ENCODE measurements around the gene LGALS3BP. TPM values are rescaled to one million over a fixed set of nuclear protein-coding genes. Genes with fewer than 3 reads are reported as not detected.

Gene LGALS3BP
- total RNA-seq, 1 experiment from 2014 or later = 69.8 TPM

DNA sequence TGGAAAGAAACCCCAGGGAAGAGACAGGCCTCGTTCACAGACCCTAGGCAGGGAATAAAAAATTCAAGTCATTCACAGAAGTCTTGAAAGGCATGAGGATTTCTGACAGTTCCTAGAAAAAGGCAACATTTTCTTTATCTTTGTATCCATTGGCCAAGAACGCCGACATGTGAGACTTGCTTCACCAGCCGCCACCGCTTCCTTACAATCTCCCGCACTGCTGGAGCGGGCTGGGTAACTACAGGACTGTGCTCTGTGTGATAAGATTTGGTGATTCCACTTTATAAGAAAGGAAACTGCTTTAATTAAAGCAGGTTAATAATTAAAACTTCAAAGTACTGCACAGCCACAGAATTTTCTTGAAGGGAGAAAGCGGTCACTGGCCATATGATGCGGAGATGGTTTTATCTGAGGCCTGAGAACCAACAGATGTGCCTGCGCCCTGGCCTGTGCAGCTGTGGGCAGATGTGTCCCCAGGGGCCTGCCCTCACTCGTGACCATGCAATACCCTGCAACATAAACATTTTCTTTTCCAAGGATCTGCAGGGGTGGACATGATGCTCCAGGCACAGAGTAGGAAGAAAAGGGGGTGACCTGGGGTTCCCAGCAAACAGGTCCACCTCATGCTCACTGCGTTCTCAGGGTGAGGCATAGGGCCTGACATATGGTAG lies 13.0 kb upstream of the LGALS3BP start:
- DNase-seq = no peak
- Histone ChIP-seq H3K14ac (ENCODE audit: insufficient read depth, low read length) (no peak overlapping the region), H3K79me2 (ENCODE audit: insufficient read depth, low read length) (no peaks in the 10 kb centered on the region), H2BK15ac (ENCODE audit: low read depth, low read length) (no peak overlapping the region), H2BK5ac (ENCODE audit: insufficient read length, low read length) (no peak overlapping the region), H3K4ac (ENCODE audit: low read depth, low read length) (no peak overlapping the region), H4K8ac (replicated peaks; ENCODE audit: insufficient read length, low read depth, low read length) (no peak overlapping the region), H2BK20ac (ENCODE audit: low read depth, low read length, poor library complexity, severe bottlenecking) (no peak overlapping the region), H3T11ph (ENCODE audit: low read length) (no peak overlapping the region), H3K79me1 (ENCODE audit: insufficient read depth, low read depth, low read length, poor library complexity, severe bottlenecking) (no peaks in the 10 kb centered on the region), H2BK12ac (ENCODE audit: insufficient read length, low read depth, low read length) (no peak overlapping the region), H3K27ac (ENCODE audit: insufficient read length, low read depth, low read length) (no peak overlapping the region), H3K9ac (ENCODE audit: extremely low read depth, insufficient read length, low read length) (no peak overlapping the region), H2AFZ (ENCODE audit: low read length) (no peak overlapping the region), H3K23ac (ENCODE audit: insufficient read length, low read depth, low read length) (no peak overlapping the region), H4K5ac (ENCODE audit: insufficient read length, low read depth, low read length) (no peak overlapping the region), H3K4me2 (ENCODE audit: insufficient read depth, insufficient read length, low read length) (no peak overlapping the region), H4K20me1 (ENCODE audit: control insufficient read depth, insufficient read depth, insufficient read length) (no peaks in the 10 kb centered on the region), H4K91ac (ENCODE audit: insufficient read length, low read depth, low read length) (no peak overlapping the region), H2BK120ac (ENCODE audit: low read depth, low read length, poor library complexity, severe bottlenecking) (no peak overlapping the region), H3K27me3 (ENCODE audit: insufficient read depth, low read length) (no peaks in the 10 kb centered on the region), H3K4me1 (ENCODE audit: insufficient read depth, low read length) (no peaks in the 10 kb centered on the region), H2AK5ac (ENCODE audit: insufficient read length, low read length) (no peak overlapping the region), H3K9me3 (ENCODE audit: control insufficient read depth, low read depth, low read length) (no peaks in the 10 kb centered on the region), H3K18ac (ENCODE audit: insufficient read length, low read depth, low read length) (no peak overlapping the region), H3K23me2 (ENCODE audit: insufficient read length, low read depth, low read length, poor library complexity, severe bottlenecking) (no peaks in the 10 kb centered on the region), H3K56ac (ENCODE audit: insufficient read length, low read depth, low read length) (no peak overlapping the region)
- no peak overlapping the region for H3K4me3 Mint-ChIP-seq
- TF ChIP-seq, protein P1, sequence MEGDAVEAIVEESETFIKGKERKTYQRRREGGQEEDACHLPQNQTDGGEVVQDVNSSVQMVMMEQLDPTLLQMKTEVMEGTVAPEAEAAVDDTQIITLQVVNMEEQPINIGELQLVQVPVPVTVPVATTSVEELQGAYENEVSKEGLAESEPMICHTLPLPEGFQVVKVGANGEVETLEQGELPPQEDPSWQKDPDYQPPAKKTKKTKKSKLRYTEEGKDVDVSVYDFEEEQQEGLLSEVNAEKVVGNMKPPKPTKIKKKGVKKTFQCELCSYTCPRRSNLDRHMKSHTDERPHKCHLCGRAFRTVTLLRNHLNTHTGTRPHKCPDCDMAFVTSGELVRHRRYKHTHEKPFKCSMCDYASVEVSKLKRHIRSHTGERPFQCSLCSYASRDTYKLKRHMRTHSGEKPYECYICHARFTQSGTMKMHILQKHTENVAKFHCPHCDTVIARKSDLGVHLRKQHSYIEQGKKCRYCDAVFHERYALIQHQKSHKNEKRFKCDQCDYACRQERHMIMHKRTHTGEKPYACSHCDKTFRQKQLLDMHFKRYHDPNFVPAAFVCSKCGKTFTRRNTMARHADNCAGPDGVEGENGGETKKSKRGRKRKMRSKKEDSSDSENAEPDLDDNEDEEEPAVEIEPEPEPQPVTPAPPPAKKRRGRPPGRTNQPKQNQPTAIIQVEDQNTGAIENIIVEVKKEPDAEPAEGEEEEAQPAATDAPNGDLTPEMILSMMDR (conservative IDR thresholded peaks at IDR 0.05) = no peak
- H3K9me3 Mint-ChIP-seq = no peaks in the 10 kb centered on the region
- peaks cover 26% of the 10 kb centered on the region for H3K27me3 Mint-ChIP-seq (ENCODE audit: low read depth)
- H3K27ac Mint-ChIP-seq = no peak overlapping the region
- H3K36me3 Mint-ChIP-seq (ENCODE audit: insufficient read depth in 1 of 3, low read depth in 3 of 3) = peaks cover 19 to 58% (median 34%) of the 10 kb centered on the region in 3 experiments
- no peaks in the 10 kb centered on the region for H3K4me1 Mint-ChIP-seq
- WGBS (ENCODE audit: extremely low coverage, insufficient read length, low lambda C conversion rate) = no CpG with 5 or more reads among the region's 12 CpGs
